GM23248 (cell line): ENCODE results near the gene MRAS. TPM values are rescaled to one million over a fixed set of nuclear protein-coding genes. Genes with fewer than 3 reads are reported as not detected.
A peak's percentile ranks its signal among the peaks of the same experiment; 100 is the strongest.

Experiments
- DNase-seq: peaks from one replicate; pipeline ENCODE4 v3.0.0-alpha.2; 2015
- H2AFZ ChIP-seq: fragments of 200-600 bp; sonication (generic); 2 replicates; pipeline ENCODE4 v1.6.1; 2016; ENCODE audit warnings: antibody characterized with exemption
- H3F3A ChIP-seq: fragments of 200-600 bp; sonication (generic); 2 replicates; pipeline ENCODE4 v1.6.1; 2016; ENCODE audit warnings: mild to moderate bottlenecking, antibody characterized with exemption, mixed run types; ENCODE audit not compliant: insufficient read depth
- H3K27ac ChIP-seq: fragments of 200-600 bp; sonication (generic); 2 replicates; pipeline ENCODE4 v1.5.1; 2016; ENCODE audit warnings: mild to moderate bottlenecking
- H3K27me3 ChIP-seq: fragments of 200-600 bp; sonication (generic); replicated peaks from 2 replicates; pipeline ENCODE4 v1.6.1; 2016; ENCODE audit warnings: mild to moderate bottlenecking; ENCODE audit not compliant: insufficient read depth
- H3K36me3 ChIP-seq: fragments of 200-600 bp; sonication (generic); 2 replicates; pipeline ENCODE4 v1.6.1; 2016; ENCODE audit warnings: low read depth, mild to moderate bottlenecking
- H3K4me1 ChIP-seq: fragments of 200-600 bp; sonication (generic); 2 replicates; pipeline ENCODE4 v1.6.1; 2016; ENCODE audit warnings: mild to moderate bottlenecking; ENCODE audit not compliant: insufficient read depth
- H3K4me2 ChIP-seq: fragments of 200-600 bp; sonication (generic); one replicate; pipeline ENCODE4 v1.6.1; 2016; ENCODE audit warnings: mild to moderate bottlenecking; ENCODE audit not compliant: unreplicated experiment
- H3K4me3 ChIP-seq: fragments of 200-600 bp; sonication (generic); 2 replicates; pipeline ENCODE4 v1.5.1; 2016; ENCODE audit warnings: mild to moderate bottlenecking
- H3K79me2 ChIP-seq: fragments of 200-600 bp; sonication (generic); 2 replicates; pipeline ENCODE4 v1.6.1; 2016; ENCODE audit warnings: mild to moderate bottlenecking; ENCODE audit not compliant: insufficient read depth
- H3K9ac ChIP-seq: fragments of 200-600 bp; sonication (generic); 2 replicates; pipeline ENCODE4 v1.6.1; 2016; ENCODE audit warnings: mild to moderate bottlenecking
- H3K9me2 ChIP-seq: fragments of 200-600 bp; sonication (generic); 2 replicates; pipeline ENCODE4 v1.6.1; 2016; ENCODE audit warnings: mixed run types, mild to moderate bottlenecking, moderate library complexity; ENCODE audit not compliant: insufficient read depth
- H3K9me3 ChIP-seq: fragments of 200-600 bp; sonication (generic); one replicate; pipeline ENCODE4 v1.6.1; 2017; ENCODE audit warnings: low read depth
- H4K20me1 ChIP-seq: fragments of 200-600 bp; sonication (generic); 2 replicates; pipeline ENCODE4 v1.6.0; 2016; ENCODE audit not compliant: insufficient read depth
- EZH2 ChIP-seq: fragments of 200-600 bp; sonication (generic); IDR thresholded peaks from 2 replicates; pipeline ENCODE4 v1.6.1; 2018; ENCODE audit warnings: antibody characterized with exemption, mild to moderate bottlenecking; ENCODE audit not compliant: insufficient read depth, poor library complexity, severe bottlenecking
- EZH2phosphoT487 ChIP-seq: fragments of 200-600 bp; sonication (generic); IDR thresholded peaks from 2 replicates; pipeline ENCODE4 v1.6.1; 2018; ENCODE audit warnings: antibody characterized with exemption, moderate library complexity, mild to moderate bottlenecking, low read depth; ENCODE audit not compliant: insufficient read depth
- WGBS, 2 experiments: methylation state at CpG; one replicate each; pipeline ENCODE4 v1.1.6; 2015 to 2017; ENCODE audit warnings: low lambda C conversion rate in 2 of 2, low coverage in 1 of 2; ENCODE audit errors: missing lambda C conversion rate in 2 of 2; 5-methylcytosine and 5-hydroxymethylcytosine counted together
- in situ Hi-C: fragments of 300-500 bp; cut with MboI; formaldehyde crosslinking; loops from 2 replicates; pipeline ENCODE4 v1.15.0; 2020
- polyA plus RNA-seq: library from polyadenylated mRNA; unstranded; fragments of >200 nt; fragmentation: Nextera tagmentation; extraction: Ambion mirVana; gene quantifications from 2 replicates; pipeline ENCODE4 v1.2.1, GENCODE V29; 2016
- total RNA-seq: library from RNA; depleted of rRNA; stranded (reverse); fragments of >200 nt; shearing (Covaris generic); gene quantifications from 2 replicates; pipeline ENCODE4 v1.2.3, GENCODE V29; 2014

The MRAS gene
- total and polyA plus RNA-seq, 2 experiments from 2014 or later: 54.9 to 65.1 TPM

DNA sequence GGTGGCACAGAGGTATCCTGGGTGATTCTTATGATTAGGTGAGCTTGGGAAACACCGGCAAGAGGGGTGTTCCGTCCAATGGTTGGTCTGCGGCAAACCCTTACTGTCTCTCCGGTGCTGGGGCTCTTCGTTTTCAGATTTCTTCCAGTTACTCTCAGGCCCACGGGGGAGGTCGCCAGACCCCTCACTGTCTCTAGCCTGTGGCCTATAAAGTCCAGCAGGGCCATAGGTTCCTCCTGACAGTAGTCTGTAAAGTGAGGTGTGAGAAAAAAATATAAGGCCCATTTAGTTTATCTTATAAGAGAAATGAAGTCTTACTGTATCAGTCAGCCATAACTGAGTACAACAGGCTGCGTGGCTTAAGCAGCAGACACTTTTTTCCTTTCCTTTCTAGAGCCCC is 87.5 kb downstream of the MRAS start:
- Histone ChIP-seq H2AFZ (peak overlapping the region; percentile 77), H3K4me3 (peak overlapping the region; percentile 70; the same call in 1 of the 2 replicates), H4K20me1 (no peaks in the 10 kb centered on the region), H3K27ac (no peak overlapping the region), H3K9me3 (no peaks in the 10 kb centered on the region), H3K79me2 (no peaks in the 10 kb centered on the region), H3K4me1 (peaks cover 21% of the 10 kb centered on the region), H3K36me3 (no peaks in the 10 kb centered on the region), H3K4me2 (no peak overlapping the region), H3K9ac (no peak overlapping the region), H3K27me3 (peaks cover 14% of the 10 kb centered on the region), H3K9me2 (no peaks in the 10 kb centered on the region), H3F3A (peaks cover 8% of the 10 kb centered on the region)
- in situ Hi-C loops: no loop called here
- no peak for TF ChIP-seq EZH2phosphoT487
- no peak for TF ChIP-seq EZH2
- 38 to 42% methylated on average over 8 of the region's 8 CpGs for WGBS, 2 experiments
- DNase-seq: no peak

DNA sequence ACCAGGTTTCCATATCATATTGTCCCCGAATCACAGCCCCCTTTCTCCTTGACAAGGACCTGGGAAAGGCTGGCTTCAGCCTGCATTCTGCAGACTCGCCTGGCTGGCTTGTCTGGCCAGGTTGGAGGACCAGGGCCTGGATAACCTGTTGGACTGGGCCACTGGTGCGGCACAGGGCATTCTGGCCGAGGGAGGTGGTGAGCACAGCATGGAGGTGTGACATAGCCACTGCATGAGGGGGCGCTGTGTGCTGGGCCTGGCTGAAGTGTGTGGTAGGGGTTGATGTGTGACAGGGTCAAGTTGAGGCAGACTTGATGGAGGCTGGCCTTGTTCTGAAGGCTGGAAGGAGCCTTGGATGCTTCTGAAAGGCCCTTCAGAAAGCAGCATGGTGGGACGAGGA is 88.9 kb downstream of the MRAS start:
- Histone ChIP-seq H3K79me2 (no peaks in the 10 kb centered on the region), H3F3A (peaks cover 22% of the 10 kb centered on the region), H3K9ac (no peak overlapping the region), H3K9me2 (no peaks in the 10 kb centered on the region), H3K4me3 (no peak overlapping the region), H3K36me3 (no peaks in the 10 kb centered on the region), H4K20me1 (no peaks in the 10 kb centered on the region), H3K27me3 (peaks cover 14% of the 10 kb centered on the region), H3K9me3 (no peaks in the 10 kb centered on the region), H3K27ac (no peak overlapping the region), H3K4me2 (no peak overlapping the region), H2AFZ (no peak overlapping the region), H3K4me1 (peaks cover 35% of the 10 kb centered on the region)
- in situ Hi-C loops: no loop called here
- TF ChIP-seq EZH2phosphoT487 (no peak), EZH2 (no peak)
- no peak for DNase-seq
- 94 to 95% methylated on average over 6 of the region's 6 CpGs for WGBS, 2 experiments

DNA sequence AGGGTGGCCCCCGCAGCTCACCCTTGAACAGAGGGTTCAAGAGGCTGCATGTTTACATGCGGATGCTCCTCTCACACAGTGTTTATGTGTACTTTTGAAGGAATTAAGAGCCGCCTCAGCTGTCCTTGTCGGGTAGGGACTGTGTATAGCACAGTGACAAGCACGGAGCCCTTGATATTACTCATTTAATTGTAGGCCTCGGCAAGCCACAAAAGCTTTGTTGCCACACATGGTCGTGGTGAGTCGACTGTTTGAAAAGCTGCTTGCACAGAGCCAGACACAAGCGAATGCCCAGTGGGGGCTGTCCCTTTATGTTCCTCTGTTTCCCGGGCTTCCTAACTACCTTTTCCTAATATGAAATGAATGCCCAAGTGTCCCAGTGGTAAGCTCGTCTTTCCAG is 90.5 kb downstream of the MRAS start:
- no peak overlapping the region for H3K4me3 ChIP-seq
- no peaks in the 10 kb centered on the region for H3K9me2 ChIP-seq
- H3K79me2 ChIP-seq: no peaks in the 10 kb centered on the region
- 0 out of 2 replicates have a peak overlapping the region, but pooled peaks have one; percentile 9 for H2AFZ ChIP-seq
- 34 to 35% methylated on average over 11 of the region's 11 CpGs for WGBS, 2 experiments
- H3K9ac ChIP-seq: no peak overlapping the region
- peak; percentile 76 for DNase-seq
- peaks cover 25% of the 10 kb centered on the region for H3F3A ChIP-seq
- H3K27ac ChIP-seq: no peak overlapping the region
- in situ Hi-C loops: no loop called here
- peaks cover 3% of the 10 kb centered on the region; the same call in 1 of the 2 replicates for H3K27me3 ChIP-seq
- no peaks in the 10 kb centered on the region for H3K9me3 ChIP-seq
- H3K4me2 ChIP-seq: no peak overlapping the region
- H4K20me1 ChIP-seq: no peaks in the 10 kb centered on the region
- no peaks in the 10 kb centered on the region for H3K36me3 ChIP-seq
- H3K4me1 ChIP-seq: peaks cover 42% of the 10 kb centered on the region
- TF ChIP-seq EZH2phosphoT487 (no peak), EZH2 (no peak)

DNA sequence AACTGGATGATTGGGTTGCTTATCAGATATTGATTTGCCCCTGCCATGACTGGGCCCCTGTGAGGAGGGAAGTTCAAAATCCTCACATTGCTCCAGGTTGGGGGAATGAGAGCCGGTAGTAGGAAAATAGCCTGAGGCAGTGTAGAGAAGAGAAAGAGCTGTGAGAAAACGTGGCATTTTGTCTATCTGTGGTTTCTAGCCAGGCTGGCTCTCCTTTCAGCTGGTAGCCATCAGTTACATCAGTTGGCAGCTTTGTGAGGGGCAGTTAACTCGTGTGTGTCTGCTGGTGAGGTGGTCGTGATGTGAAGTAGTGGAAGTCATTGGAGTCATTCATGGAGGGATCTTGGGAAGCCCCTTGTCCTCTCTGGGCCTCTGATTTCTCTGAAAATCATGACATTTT is 91.3 kb downstream of the MRAS start:
- no peak overlapping the region for H3K4me3 ChIP-seq
- no peaks in the 10 kb centered on the region for H3K79me2 ChIP-seq
- peaks cover 42% of the 10 kb centered on the region for H3K4me1 ChIP-seq
- H3K4me2 ChIP-seq: no peak overlapping the region
- H3K9me3 ChIP-seq: no peaks in the 10 kb centered on the region
- H3K27me3 ChIP-seq: no peaks in the 10 kb centered on the region
- H4K20me1 ChIP-seq: no peaks in the 10 kb centered on the region
- 25 to 30% methylated on average over 4 of the region's 4 CpGs for WGBS, 2 experiments
- no peak overlapping the region for H2AFZ ChIP-seq
- no peak overlapping the region for H3K9ac ChIP-seq
- H3K27ac ChIP-seq: no peak overlapping the region
- peak; percentile 69 for DNase-seq
- no peaks in the 10 kb centered on the region for H3K9me2 ChIP-seq
- no peak for TF ChIP-seq EZH2
- TF ChIP-seq EZH2phosphoT487: no peak
- no peaks in the 10 kb centered on the region for H3K36me3 ChIP-seq
- in situ Hi-C loops: no loop called here
- H3F3A ChIP-seq: peaks cover 25% of the 10 kb centered on the region

DNA sequence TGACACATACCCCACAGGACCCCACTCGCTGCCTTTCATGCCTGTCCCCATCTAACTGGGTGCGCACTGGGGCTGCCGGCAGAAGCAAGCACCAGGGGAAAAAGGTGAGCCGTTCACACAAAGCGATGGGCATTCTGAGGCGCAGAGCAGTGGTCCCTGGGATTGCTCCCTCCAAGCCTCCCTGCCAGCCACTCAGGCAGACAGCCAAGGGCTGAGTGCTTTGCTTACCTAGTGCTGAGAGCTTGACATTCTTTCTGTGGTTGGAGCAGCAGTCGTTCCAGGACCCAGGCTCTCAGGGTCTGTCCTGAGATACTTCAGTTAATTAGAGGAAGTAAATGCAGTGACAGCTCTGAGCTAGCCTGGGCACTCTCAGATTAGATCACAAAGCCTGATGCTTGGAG is 91.7 kb downstream of the MRAS start:
- Histone ChIP-seq H3K27me3 (no peaks in the 10 kb centered on the region), H3F3A (peaks cover 25% of the 10 kb centered on the region), H3K27ac (peak overlapping the region; percentile 53), H4K20me1 (no peaks in the 10 kb centered on the region), H3K79me2 (no peaks in the 10 kb centered on the region), H3K4me3 (no peak overlapping the region), H3K4me1 (peaks cover 42% of the 10 kb centered on the region), H3K36me3 (no peaks in the 10 kb centered on the region), H3K9ac (no peak overlapping the region), H3K9me3 (no peaks in the 10 kb centered on the region), H3K9me2 (no peaks in the 10 kb centered on the region), H3K4me2 (peak overlapping the region; percentile 12), H2AFZ (no peak overlapping the region)
- WGBS, 2 experiments: 63 to 70% methylated on average over 7 of the region's 7 CpGs
- no peak for DNase-seq
- TF ChIP-seq EZH2 (no peak), EZH2phosphoT487 (no peak)
- in situ Hi-C loops: no loop called here
